OCI-LY7 (cell line): Measurements from ENCODE around the gene ADSS2. TPM values are rescaled to one million over a fixed set of nuclear protein-coding genes. Genes with fewer than 3 reads are reported as not detected.

Source experiments
- BruUV-seq: library from RNA; stranded (reverse); fragments of 400-500 nt; replicated peaks from 2 replicates; lab custom pipeline; 2021; lab: Mats Ljungman, UMichigan
- CTCF ChIA-PET: fragments of 300-600 bp; sonication (Branson Sonifier 250); formaldehyde crosslinking; loops from one replicate; lab custom pipeline; 2022; ENCODE audit warnings: antibody characterized with exemption; ENCODE audit not compliant: unreplicated experiment; lab: Charles Lee
- POLR2A ChIA-PET: fragments of 300-600 bp; sonication (Branson Sonifier 250); formaldehyde crosslinking; loops from one replicate; lab custom pipeline; 2022; ENCODE audit warnings: antibody characterized with exemption; lab: Charles Lee
- DNase-seq: peaks from one replicate; pipeline ENCODE4 v3.0.0-alpha.2; 2015; ENCODE audit warnings: low spot score
- H2AFZ ChIP-seq: fragments of 200-600 bp; sonication (generic), shearing (Covaris generic); 2 replicates; pipeline ENCODE4 v1.6.1; 2014; ENCODE audit warnings: mild to moderate bottlenecking, antibody characterized with exemption, low read length, moderate library complexity
- H3K27ac ChIP-seq: fragments of 200-600 bp; sonication (generic); 2 replicates; pipeline ENCODE4 v1.5.1; 2014; ENCODE audit warnings: mixed run types, low read depth, mild to moderate bottlenecking, moderate library complexity, low read length, inconsistent platforms; ENCODE audit not compliant: poor library complexity, severe bottlenecking
- H3K36me3 ChIP-seq: fragments of 200-600 bp; sonication (generic); 2 replicates; pipeline ENCODE4 v1.6.1; 2014; ENCODE audit warnings: mild to moderate bottlenecking, antibody characterized with exemption, low read length, moderate library complexity, mixed read lengths; ENCODE audit not compliant: insufficient read depth
- H3K4me1 ChIP-seq: fragments of 200-600 bp; sonication (generic); 2 replicates; pipeline ENCODE4 v1.5.1; 2014; ENCODE audit warnings: mild to moderate bottlenecking, low read length; ENCODE audit not compliant: insufficient read depth, poor library complexity, severe bottlenecking
- H3K4me2 ChIP-seq: fragments of 200-600 bp; sonication (generic); 2 replicates; pipeline ENCODE4 v1.6.1; 2014; ENCODE audit warnings: mild to moderate bottlenecking, low read length
- H3K4me3 ChIP-seq: fragments of 200-600 bp; sonication (generic); 2 replicates; pipeline ENCODE4 v1.5.1; 2014; ENCODE audit warnings: mild to moderate bottlenecking, low read depth, low read length; ENCODE audit not compliant: poor library complexity, severe bottlenecking
- H3K79me2 ChIP-seq: fragments of 200-600 bp; sonication (generic); 2 replicates; pipeline ENCODE4 v1.6.1; 2016; ENCODE audit warnings: low read depth, mild to moderate bottlenecking, low read length, moderate library complexity, mixed read lengths; ENCODE audit not compliant: insufficient read depth
- H3K9me2 ChIP-seq: fragments of 200-600 bp; sonication (generic); 2 replicates; pipeline ENCODE4 v1.6.1; 2016; ENCODE audit warnings: mild to moderate bottlenecking, low read length, mixed read lengths; ENCODE audit not compliant: insufficient read depth
- H3K9me3 ChIP-seq: fragments of 200-600 bp; sonication (generic); 2 replicates; pipeline ENCODE4 v1.6.1; 2014; ENCODE audit warnings: mild to moderate bottlenecking, mixed run types, low read length, mixed read lengths
- H4K20me1 ChIP-seq: fragments of 200-600 bp; sonication (generic); 2 replicates; pipeline ENCODE4 v1.6.1; 2014; ENCODE audit warnings: mild to moderate bottlenecking, antibody characterized with exemption, low read length, moderate library complexity, mixed read lengths; ENCODE audit not compliant: insufficient read depth
- EZH2phosphoT487 ChIP-seq: fragments of 200-600 bp; sonication (generic); IDR thresholded peaks from 2 replicates; pipeline ENCODE4 v1.6.1; 2018; ENCODE audit warnings: low read depth, borderline replicate concordance, mild to moderate bottlenecking, mixed run types, antibody characterized with exemption, low read length, moderate library complexity, mixed read lengths
- intact Hi-C: fragments of 100-400 bp; cut with micrococcal nuclease; formaldehyde crosslinking; loops from one replicate; pipeline ENCODE4 v1.10.0; 2022; ENCODE audit not compliant: unreplicated experiment
- total RNA-seq, 2 experiments: library from RNA; depleted of rRNA in 1 of 2; stranded (reverse); fragments of >200 nt in 1 of 2; shearing (Covaris generic) in 1 of 2; gene quantifications; 2 replicates each; pipeline ENCODE4 v1.2.3, GENCODE V29; 2014 to 2022
- TF ChIP-seq, protein P1 (sequence below): fragments of 200-600 bp; sonication (generic); conservative IDR thresholded peaks from 2 replicates; pipeline ENCODE4 v1.5.1; 2014; ENCODE audit warnings: mild to moderate bottlenecking, antibody characterized with exemption, low read length, moderate library complexity, mixed read lengths

ADSS2 gene
- total RNA-seq, 2 experiments from 2014 or later, result 35.2 to 54.6 TPM

DNA sequence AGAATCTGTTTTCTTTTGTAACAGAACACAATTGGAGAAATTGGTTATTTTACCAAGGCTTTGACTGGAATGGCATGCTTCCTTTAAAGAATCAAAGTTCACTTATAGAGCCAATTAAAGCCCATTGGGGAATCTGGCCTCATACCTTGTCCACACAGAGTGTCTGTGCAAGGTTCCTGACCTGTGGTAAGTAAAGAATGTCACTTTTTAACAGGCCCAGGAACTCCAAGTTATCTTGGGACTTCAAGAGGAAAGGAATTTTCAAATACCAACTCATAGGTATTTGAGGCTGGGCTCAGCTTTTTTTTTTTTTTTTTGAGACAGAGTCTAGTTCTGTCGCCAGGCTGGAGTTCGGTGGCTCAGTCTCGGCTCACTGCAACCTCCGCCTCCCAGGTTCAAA is 7.1 kb upstream of the ADSS2 start:
- no peak overlapping the region for H3K27ac ChIP-seq
- POLR2A ChIA-PET, result interaction anchor here (0.6 to 0.7 kb wide), 4 partner anchors 10 to 399 kb away, joined by 3 to 6 read pairs (median 4); no protein-coding TSS in a partner anchor
- no peak overlapping the region for H2AFZ ChIP-seq
- H3K79me2 ChIP-seq, result no peaks in the 10 kb centered on the region
- BruUV-seq, result no TSS peak
- TF ChIP-seq, protein P1, sequence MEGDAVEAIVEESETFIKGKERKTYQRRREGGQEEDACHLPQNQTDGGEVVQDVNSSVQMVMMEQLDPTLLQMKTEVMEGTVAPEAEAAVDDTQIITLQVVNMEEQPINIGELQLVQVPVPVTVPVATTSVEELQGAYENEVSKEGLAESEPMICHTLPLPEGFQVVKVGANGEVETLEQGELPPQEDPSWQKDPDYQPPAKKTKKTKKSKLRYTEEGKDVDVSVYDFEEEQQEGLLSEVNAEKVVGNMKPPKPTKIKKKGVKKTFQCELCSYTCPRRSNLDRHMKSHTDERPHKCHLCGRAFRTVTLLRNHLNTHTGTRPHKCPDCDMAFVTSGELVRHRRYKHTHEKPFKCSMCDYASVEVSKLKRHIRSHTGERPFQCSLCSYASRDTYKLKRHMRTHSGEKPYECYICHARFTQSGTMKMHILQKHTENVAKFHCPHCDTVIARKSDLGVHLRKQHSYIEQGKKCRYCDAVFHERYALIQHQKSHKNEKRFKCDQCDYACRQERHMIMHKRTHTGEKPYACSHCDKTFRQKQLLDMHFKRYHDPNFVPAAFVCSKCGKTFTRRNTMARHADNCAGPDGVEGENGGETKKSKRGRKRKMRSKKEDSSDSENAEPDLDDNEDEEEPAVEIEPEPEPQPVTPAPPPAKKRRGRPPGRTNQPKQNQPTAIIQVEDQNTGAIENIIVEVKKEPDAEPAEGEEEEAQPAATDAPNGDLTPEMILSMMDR, result no peak
- no peak for TF ChIP-seq EZH2phosphoT487
- intact Hi-C loops, result loop anchor here (10.0 kb wide), 1 partner anchor 164 kb away; no protein-coding TSS in a partner anchor
- H3K4me2 ChIP-seq, result no peak overlapping the region
- no peaks in the 10 kb centered on the region for H4K20me1 ChIP-seq
- H3K4me3 ChIP-seq, result no peak overlapping the region
- peaks cover 11% of the 10 kb centered on the region; the same call in 1 of the 2 replicates for H3K9me3 ChIP-seq
- H3K36me3 ChIP-seq, result peaks cover 4% of the 10 kb centered on the region
- DNase-seq, result no peak
- H3K9me2 ChIP-seq, result no peaks in the 10 kb centered on the region
- peaks cover 6% of the 10 kb centered on the region for H3K4me1 ChIP-seq
- CTCF ChIA-PET, result no interaction called here

DNA sequence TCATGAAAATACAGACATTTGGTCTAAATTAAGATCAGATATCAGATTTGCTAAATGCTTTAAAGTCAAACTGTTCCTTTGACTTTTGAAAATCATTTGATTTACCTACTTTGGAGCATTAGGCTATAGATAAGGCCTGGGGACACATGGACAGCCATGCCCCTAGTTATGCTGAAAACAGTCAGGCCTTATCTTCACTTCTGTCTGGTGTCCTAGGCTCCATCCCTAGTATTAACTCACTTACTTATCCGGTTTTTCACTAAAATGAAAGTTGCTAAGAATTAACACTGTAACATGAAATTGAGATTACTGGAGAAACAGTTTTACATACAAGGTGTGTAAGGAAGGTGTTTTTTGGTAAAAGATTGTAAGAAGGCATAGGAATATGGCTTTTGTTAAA is 4.9 kb upstream of the ADSS2 start:
- Histone ChIP-seq H3K36me3 (peaks cover 4% of the 10 kb centered on the region), H3K4me2 (no peak overlapping the region), H2AFZ (no peak overlapping the region), H3K79me2 (no peaks in the 10 kb centered on the region), H3K9me3 (peaks cover 24% of the 10 kb centered on the region; the same call in 1 of the 2 replicates), H3K4me1 (peaks cover 14% of the 10 kb centered on the region), H4K20me1 (no peaks in the 10 kb centered on the region), H3K9me2 (no peaks in the 10 kb centered on the region), H3K4me3 (no peak overlapping the region), H3K27ac (no peak overlapping the region)
- ChIA-PET POLR2A (interaction anchor here (0.7 to 0.8 kb wide), 2 partner anchors 207 to 302 kb away, joined by 3 read pairs; no protein-coding TSS in a partner anchor), CTCF (no interaction called here)
- intact Hi-C loops, result loop anchor here (10.0 kb wide), 1 partner anchor 162 kb away; no protein-coding TSS in a partner anchor
- no TSS peak for BruUV-seq
- no peak for DNase-seq
- TF ChIP-seq, protein P1, result no peak
- TF ChIP-seq EZH2phosphoT487, result no peak

DNA sequence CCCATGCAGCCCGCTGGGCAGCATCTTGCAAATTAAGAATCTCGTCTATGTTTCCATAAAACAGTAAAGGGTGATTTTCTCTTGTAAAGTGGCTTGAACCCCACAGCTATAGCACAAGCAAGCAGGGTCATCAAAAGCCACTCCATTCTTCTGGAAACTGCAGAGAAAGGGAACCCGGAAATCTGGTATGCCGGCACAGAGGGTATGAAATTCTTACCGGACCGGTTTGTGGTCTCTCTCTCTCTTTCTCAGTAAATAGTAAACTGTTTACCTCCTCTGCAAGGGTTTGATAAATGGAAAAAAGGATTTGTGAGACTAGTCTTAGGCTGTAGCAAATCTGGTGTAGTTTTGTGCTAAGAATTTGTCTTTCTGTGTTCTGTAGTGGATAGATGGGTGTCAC is 2.7 kb upstream of the ADSS2 start:
- DNase-seq, result no peak
- Histone ChIP-seq H2AFZ (peak overlapping the region; percentile 55), H3K4me2 (no peak overlapping the region), H3K4me3 (no peak overlapping the region), H3K79me2 (peaks cover 20% of the 10 kb centered on the region), H3K9me3 (peaks cover 21% of the 10 kb centered on the region; the same call in 1 of the 2 replicates), H4K20me1 (peaks cover 11% of the 10 kb centered on the region), H3K36me3 (peaks cover 9% of the 10 kb centered on the region), H3K4me1 (peaks cover 17% of the 10 kb centered on the region), H3K9me2 (no peaks in the 10 kb centered on the region), H3K27ac (no peak overlapping the region)
- TF ChIP-seq EZH2phosphoT487, result no peak
- TF ChIP-seq, protein P1, result no peak
- POLR2A ChIA-PET, result interaction anchor here (0.7 to 0.9 kb wide), 2 partner anchors 24 to 347 kb away, joined by 3 read pairs; no protein-coding TSS in a partner anchor
- no TSS peak for BruUV-seq
- CTCF ChIA-PET, result no interaction called here
- intact Hi-C loops, result loop anchor here (5.0 to 10.0 kb wide), 3 partner anchors 160 to 518 kb away; no protein-coding TSS in a partner anchor
